HepG2 (cell line): ENCODE measurements around the gene DPEP2NB. TPM values are rescaled to one million over a fixed set of nuclear protein-coding genes. Genes with fewer than 3 reads are reported as not detected.

Experiments
- ATAC-seq: fragments of 200-7000 bp; cut with Tn5 transposase; 3 replicates; pipeline ENCODE4 v1.9.1; 2020; ENCODE audit warnings: mild to moderate bottlenecking, moderate library complexity
- BruUV-seq: library from RNA; stranded (reverse); fragments of 400-500 nt; replicated peaks from 2 replicates; lab custom pipeline; 2021; lab: Mats Ljungman, UMichigan
- CTCF ChIA-PET: fragments of 300-600 bp; formaldehyde crosslinking; extraction: SDS; loops from one replicate; lab custom pipeline; 2021; ENCODE audit warnings: low total read pairs, inconsistent platforms, low intra/inter-chr PET ratio; lab: Yijun Ruan, JAX
- POLR2A ChIA-PET: fragments of 350-600 bp; sonication (Branson Sonifier 250); formaldehyde crosslinking; loops from one replicate; lab custom pipeline; 2020; ENCODE audit warnings: antibody characterized with exemption, inconsistent platforms; lab: Yijun Ruan, JAX
- DNase-seq: peaks from one replicate; pipeline ENCODE4 v3.0.0-alpha.2; 2015; ENCODE audit warnings: low spot score
- FAIRE-seq: peaks from 3 replicates; lab custom pipeline; 2011; peaks lifted over from hg19 to GRCh38; lab: Jason Lieb, UNC
- H2AFZ ChIP-seq: one replicate; pipeline ENCODE4 v1.6.1; 2011; ENCODE audit warnings: low read length, inconsistent platforms
- H3K27ac ChIP-seq: fragments of 300-600 bp; 3 replicates; pipeline ENCODE4 v1.8.0; 2011; ENCODE audit warnings: mixed run types, mild to moderate bottlenecking, mixed read lengths, low read length, inconsistent platforms; ENCODE audit not compliant: insufficient read depth; ENCODE audit errors: extremely low read length
- H3K27me3 ChIP-seq, 2 experiments: fragments of 200-600 bp in 1 of 2; 2 replicates in 1 of 2; 3 replicates in 1 of 2; pipeline versions ENCODE4 v1.6.0 to v1.8.0; 2011; ENCODE audit warnings: low read length in 2 of 2, mild to moderate bottlenecking in 2 of 2, moderate library complexity in 2 of 2, inconsistent platforms in 1 of 2; ENCODE audit not compliant: insufficient read depth in 2 of 2, control insufficient read depth in 1 of 2
- H3K36me3 ChIP-seq, 2 experiments: fragments of 200-600 bp in 1 of 2; replicated peaks in 1 of 2; 2 replicates in 1 of 2; 3 replicates in 1 of 2; pipeline versions ENCODE4 v1.5.1 to v1.8.0; 2011; ENCODE audit warnings: low read length in 2 of 2, inconsistent platforms in 1 of 2; ENCODE audit not compliant: insufficient read depth in 2 of 2, control insufficient read depth in 1 of 2
- H3K4me1 ChIP-seq: 2 replicates; pipeline ENCODE4 v1.5.1; 2012; ENCODE audit warnings: low read length, inconsistent platforms; ENCODE audit not compliant: insufficient read depth
- H3K4me2 ChIP-seq: 2 replicates; pipeline ENCODE4 v1.6.0; 2011; ENCODE audit warnings: low read depth, low read length, inconsistent platforms
- H3K4me3 ChIP-seq, 3 experiments: fragments of 200-600 bp in 1 of 3; sonication (generic), shearing (Covaris generic) in 1 of 3; replicated peaks in 1 of 3; 2 replicates each; pipeline ENCODE4 v1.5.1; 2011 to 2016; ENCODE audit warnings: low read length in 3 of 3, inconsistent platforms in 2 of 3, low read depth in 2 of 3, mild to moderate bottlenecking in 2 of 3, control low read depth in 1 of 3, mixed read lengths in 1 of 3; ENCODE audit not compliant: insufficient read depth in 1 of 3
- H3K79me2 ChIP-seq: one replicate; pipeline ENCODE4 v1.6.1; 2011; ENCODE audit warnings: low read length, inconsistent platforms; ENCODE audit not compliant: insufficient read depth
- H3K9ac ChIP-seq: 2 replicates; pipeline ENCODE4 v1.6.0; 2011; ENCODE audit warnings: mild to moderate bottlenecking, low read depth, low read length, inconsistent platforms; ENCODE audit not compliant: insufficient read depth
- H3K9me3 ChIP-seq: 2 replicates; pipeline ENCODE4 v1.5.1; 2012; ENCODE audit warnings: mild to moderate bottlenecking, low read length
- H4K20me1 ChIP-seq: 2 replicates; pipeline ENCODE4 v1.6.0; 2011; ENCODE audit warnings: inconsistent platforms, mild to moderate bottlenecking, low read length, moderate library complexity; ENCODE audit not compliant: insufficient read depth
- KDM5B ChIP-seq: sonication (generic); formaldehyde crosslinking; IDR thresholded peaks from 2 replicates; pipeline ENCODE4 v1.4.0; 2020; ENCODE audit warnings: missing genetic modification reagents, mild to moderate bottlenecking, borderline replicate concordance
- MXD4 ChIP-seq: IDR thresholded peaks from 2 replicates; pipeline ENCODE4 v1.6.1; 2016; ENCODE audit warnings: mild to moderate bottlenecking, missing biosample characterization, missing genetic modification reagents
- SUZ12 ChIP-seq: fragments of 150-350 bp; IDR thresholded peaks from 2 replicates; pipeline ENCODE4 v1.6.1; 2014; ENCODE audit warnings: low read depth, low read length
- ZFY ChIP-seq: sonication (generic); formaldehyde crosslinking; IDR thresholded peaks from 2 replicates; pipeline ENCODE4 v1.4.0; 2020; ENCODE audit warnings: missing genetic modification reagents
- ZNF335 ChIP-seq: sonication (generic); formaldehyde crosslinking; IDR thresholded peaks from 2 replicates; pipeline ENCODE4 v1.4.0; 2020; ENCODE audit warnings: missing genetic modification reagents
- ZNF460 ChIP-seq: sonication (generic); formaldehyde crosslinking; IDR thresholded peaks from 2 replicates; pipeline ENCODE4 v1.5.1; 2020; ENCODE audit warnings: missing genetic modification reagents, mild to moderate bottlenecking, borderline replicate concordance
- ZNF549 ChIP-seq: sonication (generic); formaldehyde crosslinking; IDR thresholded peaks from 2 replicates; pipeline ENCODE4 v1.5.0; 2020; ENCODE audit warnings: missing genetic modification reagents
- WGBS: methylation state at CpG from one replicate; pipeline ENCODE4 v1.1.6; 2017; ENCODE audit warnings: low lambda C conversion rate; 5-methylcytosine and 5-hydroxymethylcytosine counted together
- in situ Hi-C: cut with HindIII; loops from 2 replicates; pipeline ENCODE4 v1.10.0; 2017; ENCODE audit warnings: low pct_unique_long_range_greater_than_20kb; ENCODE audit not compliant: extremely low pct_ligation_motif_present
- intact Hi-C: fragments of 100-400 bp; cut with micrococcal nuclease; formaldehyde crosslinking; loops from one replicate; pipeline ENCODE4 v1.10.0; 2022; ENCODE audit not compliant: unreplicated experiment
- polyA plus RNA-seq, 8 experiments: library from polyadenylated mRNA; depleted of rRNA in 3 of 8; stranded (reverse) in 7 of 8; unstranded in 1 of 8; fragments of >200 nt; fragmentation: Illumina TruSeq in 4 of 8; extraction: Trizol in 4 of 8; gene quantifications; 2 replicates each; pipeline versions ENCODE4 v1.2.1 to v1.2.3, GENCODE V29; 2011 to 2016; ENCODE audit warnings: low read depth in 4 of 8, missing spikeins in 1 of 8, mixed read lengths in 1 of 8; ENCODE audit not compliant: insufficient read depth in 1 of 8
- total RNA-seq, 5 experiments: library from RNA; depleted of rRNA; stranded (reverse); fragments of >200 nt; fragmentation: Illumina TruSeq; extraction: Trizol; gene quantifications; 2 replicates each; pipeline ENCODE4 v1.2.3, GENCODE V29; 2016; ENCODE audit warnings: low read depth in 1 of 5
- TF ChIP-seq, protein P1 (sequence below): sonication (generic); formaldehyde crosslinking; conservative IDR thresholded peaks from 2 replicates; pipeline ENCODE4 v1.8.0; 2022; ENCODE audit warnings: missing genetic modification reagents
- TF ChIP-seq, protein P2 (sequence below): IDR thresholded peaks from 2 replicates; pipeline ENCODE4 v1.6.1; 2018; ENCODE audit warnings: missing genetic modification reagents, mild to moderate bottlenecking, missing compliant biosample characterization
- TF ChIP-seq, protein P3 (sequence below): sonication (generic); formaldehyde crosslinking; IDR thresholded peaks from 2 replicates; pipeline ENCODE4 v1.8.0; 2022; ENCODE audit warnings: mild to moderate bottlenecking, missing genetic modification reagents; ENCODE audit not compliant: insufficient replicate concordance
- TF ChIP-seq, protein P4 (sequence below): sonication (generic); formaldehyde crosslinking; IDR thresholded peaks from 2 replicates; pipeline ENCODE4 v1.8.0; 2022; ENCODE audit warnings: mild to moderate bottlenecking, missing genetic modification reagents, moderate library complexity

DPEP2NB gene
- total and polyA plus RNA-seq, 2 of the 13 experiments (the other 11 are each of a cell fraction or from before 2014, with no cell fraction given) = not detected

DNA sequence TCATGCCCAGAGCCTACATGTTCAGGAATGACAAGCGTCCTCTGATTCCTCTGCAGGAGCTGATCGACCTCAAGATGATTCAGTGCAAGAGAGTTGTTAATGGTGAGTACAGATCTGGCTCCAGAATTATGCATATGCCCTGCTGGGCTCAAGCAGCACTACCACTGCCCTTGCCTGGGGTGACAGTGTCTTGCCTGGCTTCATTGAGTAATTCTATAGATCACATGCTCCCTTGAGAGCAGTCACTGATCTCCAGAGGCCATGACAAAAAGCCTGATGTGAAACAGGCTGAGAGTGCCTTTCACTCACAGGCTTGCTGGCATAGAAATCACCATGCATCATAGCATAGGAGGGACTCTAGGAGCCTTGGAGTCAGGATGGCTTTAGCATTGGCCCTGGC lies 33.7 kb upstream of the DPEP2NB start:
- ATAC-seq = no peak
- in situ Hi-C loops = loop anchor here (10.0 kb wide), 2 partner anchors 165 to 235 kb away; partner anchors contain the start of gene NRN1L
- Histone ChIP-seq H3K79me2 (no peaks in the 10 kb centered on the region), H3K9me3 (no peaks in the 10 kb centered on the region), H3K4me1 (peaks cover 21% of the 10 kb centered on the region)
- 94% methylated on average over 2 of the region's 2 CpGs for WGBS
- POLR2A ChIA-PET = no interaction called here
- no peak for DNase-seq
- TF ChIP-seq, protein P1, sequence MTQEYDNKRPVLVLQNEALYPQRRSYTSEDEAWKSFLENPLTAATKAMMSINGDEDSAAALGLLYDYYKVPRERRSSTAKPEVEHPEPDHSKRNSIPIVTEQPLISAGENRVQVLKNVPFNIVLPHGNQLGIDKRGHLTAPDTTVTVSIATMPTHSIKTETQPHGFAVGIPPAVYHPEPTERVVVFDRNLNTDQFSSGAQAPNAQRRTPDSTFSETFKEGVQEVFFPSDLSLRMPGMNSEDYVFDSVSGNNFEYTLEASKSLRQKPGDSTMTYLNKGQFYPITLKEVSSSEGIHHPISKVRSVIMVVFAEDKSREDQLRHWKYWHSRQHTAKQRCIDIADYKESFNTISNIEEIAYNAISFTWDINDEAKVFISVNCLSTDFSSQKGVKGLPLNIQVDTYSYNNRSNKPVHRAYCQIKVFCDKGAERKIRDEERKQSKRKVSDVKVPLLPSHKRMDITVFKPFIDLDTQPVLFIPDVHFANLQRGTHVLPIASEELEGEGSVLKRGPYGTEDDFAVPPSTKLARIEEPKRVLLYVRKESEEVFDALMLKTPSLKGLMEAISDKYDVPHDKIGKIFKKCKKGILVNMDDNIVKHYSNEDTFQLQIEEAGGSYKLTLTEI (CRISPR knock-in tag) = no peak
- TF ChIP-seq KDM5B (CRISPR knock-in tag) (no peak), MXD4 (CRISPR knock-in tag) (no peak), ZNF335 (CRISPR knock-in tag) (no peak), ZNF460 (CRISPR knock-in tag) (no peak), ZNF549 (CRISPR knock-in tag) (no peak), SUZ12 (no peak), ZFY (CRISPR knock-in tag) (no peak)
- TF ChIP-seq, protein P2, sequence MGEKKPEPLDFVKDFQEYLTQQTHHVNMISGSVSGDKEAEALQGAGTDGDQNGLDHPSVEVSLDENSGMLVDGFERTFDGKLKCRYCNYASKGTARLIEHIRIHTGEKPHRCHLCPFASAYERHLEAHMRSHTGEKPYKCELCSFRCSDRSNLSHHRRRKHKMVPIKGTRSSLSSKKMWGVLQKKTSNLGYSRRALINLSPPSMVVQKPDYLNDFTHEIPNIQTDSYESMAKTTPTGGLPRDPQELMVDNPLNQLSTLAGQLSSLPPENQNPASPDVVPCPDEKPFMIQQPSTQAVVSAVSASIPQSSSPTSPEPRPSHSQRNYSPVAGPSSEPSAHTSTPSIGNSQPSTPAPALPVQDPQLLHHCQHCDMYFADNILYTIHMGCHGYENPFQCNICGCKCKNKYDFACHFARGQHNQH = no peak
- TF ChIP-seq, protein P3, sequence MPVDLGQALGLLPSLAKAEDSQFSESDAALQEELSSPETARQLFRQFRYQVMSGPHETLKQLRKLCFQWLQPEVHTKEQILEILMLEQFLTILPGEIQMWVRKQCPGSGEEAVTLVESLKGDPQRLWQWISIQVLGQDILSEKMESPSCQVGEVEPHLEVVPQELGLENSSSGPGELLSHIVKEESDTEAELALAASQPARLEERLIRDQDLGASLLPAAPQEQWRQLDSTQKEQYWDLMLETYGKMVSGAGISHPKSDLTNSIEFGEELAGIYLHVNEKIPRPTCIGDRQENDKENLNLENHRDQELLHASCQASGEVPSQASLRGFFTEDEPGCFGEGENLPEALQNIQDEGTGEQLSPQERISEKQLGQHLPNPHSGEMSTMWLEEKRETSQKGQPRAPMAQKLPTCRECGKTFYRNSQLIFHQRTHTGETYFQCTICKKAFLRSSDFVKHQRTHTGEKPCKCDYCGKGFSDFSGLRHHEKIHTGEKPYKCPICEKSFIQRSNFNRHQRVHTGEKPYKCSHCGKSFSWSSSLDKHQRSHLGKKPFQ (CRISPR knock-in tag) = no peak
- TF ChIP-seq, protein P4, sequence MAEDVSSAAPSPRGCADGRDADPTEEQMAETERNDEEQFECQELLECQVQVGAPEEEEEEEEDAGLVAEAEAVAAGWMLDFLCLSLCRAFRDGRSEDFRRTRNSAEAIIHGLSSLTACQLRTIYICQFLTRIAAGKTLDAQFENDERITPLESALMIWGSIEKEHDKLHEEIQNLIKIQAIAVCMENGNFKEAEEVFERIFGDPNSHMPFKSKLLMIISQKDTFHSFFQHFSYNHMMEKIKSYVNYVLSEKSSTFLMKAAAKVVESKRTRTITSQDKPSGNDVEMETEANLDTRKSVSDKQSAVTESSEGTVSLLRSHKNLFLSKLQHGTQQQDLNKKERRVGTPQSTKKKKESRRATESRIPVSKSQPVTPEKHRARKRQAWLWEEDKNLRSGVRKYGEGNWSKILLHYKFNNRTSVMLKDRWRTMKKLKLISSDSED (CRISPR knock-in tag) = no peak
- TF ChIP-seq, all 625 proteins: peak for 0
- H4K20me1 ChIP-seq = no peaks in the 10 kb centered on the region
- no peak overlapping the region for H3K9ac ChIP-seq
- H3K4me2 ChIP-seq = no peak overlapping the region
- H3K27ac ChIP-seq = no peak overlapping the region
- no peak overlapping the region for H3K4me3 ChIP-seq
- no peaks in the 10 kb centered on the region for H3K27me3 ChIP-seq
- H2AFZ ChIP-seq = no peak overlapping the region
- intact Hi-C loops = no loop called here
- no peak for FAIRE-seq
- BruUV-seq = no TSS peak
- H3K36me3 ChIP-seq = peaks cover 15 to 43% of the 10 kb centered on the region in 2 experiments
- CTCF ChIA-PET = no interaction called here
